Measurements from ENCODE around the gene JMJD7. TPM values are rescaled to one million over a fixed set of nuclear protein-coding genes. Genes with fewer than 3 reads are reported as not detected.

Gene JMJD7
- total RNA-seq, 4 donors from 2014 or later, result 0.59 to 27.2 (median 9.8) TPM

DNA sequence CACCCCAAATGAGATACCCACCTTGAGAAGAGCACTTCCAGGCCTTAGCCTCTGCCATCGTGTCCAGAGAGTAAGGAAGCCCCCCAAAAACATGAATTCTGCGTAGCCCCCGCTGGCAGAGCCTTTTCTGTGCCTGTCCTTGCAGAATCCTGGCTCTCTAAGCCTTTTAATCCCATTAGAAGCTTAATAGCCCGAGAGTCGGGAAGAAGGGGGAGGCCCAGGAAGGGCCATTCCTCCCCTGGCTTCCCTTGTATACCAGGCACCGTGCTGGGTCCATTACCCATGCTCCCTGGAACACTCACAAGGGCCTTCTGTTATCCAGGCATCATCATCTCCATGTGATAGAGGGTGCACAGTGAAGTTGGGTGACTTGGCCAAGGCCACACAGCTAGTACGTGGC, 58.8 kb downstream of the JMJD7 start:
- Histone ChIP-seq H3K4me3 (no peak overlapping the region), H3K36me3 (no peaks in the 10 kb centered on the region), H3K27ac (no peak overlapping the region), H3K9me3 (no peaks in the 10 kb centered on the region), H3K4me1 (peaks cover 0 to 9% of the 10 kb centered on the region in 2 donors), H3K27me3 (no peaks in the 10 kb centered on the region)
- TF ChIP-seq CTCF (IDR thresholded peaks at IDR 0.05), result no peak
- no peak for TF ChIP-seq POLR2A (IDR thresholded peaks at IDR 0.05)
- no peak for DNase-seq
- intact Hi-C loops (cut with DNase I; ENCODE audit: low total_unique reads), result no loop called here

GRCh38 chr15:41887161-41887560, 59.3 kb downstream of the JMJD7 start:
- Histone ChIP-seq H3K27ac (no peak overlapping the region), H3K27me3 (no peaks in the 10 kb centered on the region), H3K4me1 (peaks cover 0 to 5% of the 10 kb centered on the region in 2 donors), H3K36me3 (no peaks in the 10 kb centered on the region), H3K4me3 (no peak overlapping the region), H3K9me3 (no peaks in the 10 kb centered on the region)
- DNase-seq, result no peak
- TF ChIP-seq CTCF (IDR thresholded peaks at IDR 0.05) (no peak), POLR2A (IDR thresholded peaks at IDR 0.05) (no peak)
- intact Hi-C loops (cut with DNase I; ENCODE audit: low total_unique reads), result no loop called here

Small RNA genes within 50 kb of the gene (microRNA-seq; reads per million reads assigned to microRNA genes)
- not detected for gene MIR4310 (ENCODE audit: borderline microRNAs expressed, borderline replicate concordance)

Small RNA genes within 50 kb of the gene (small RNA-seq; reads per million reads assigned to genes)
- gene JMJD7-PLA2G4B, result not detected
- gene MIR4310, result not detected
- gene RNA5SP393, result not detected

Other genes with a start within 250 kb of the JMJD7 start
- gene MGA, start 167.7 kb upstream of the JMJD7 start, total RNA-seq, result 100 to 1,000 TPM in 2 of 4 donors, 10 to 100 TPM in 2; 54.8 to 156 (median 114) TPM
- 10 to 100 TPM in 3 of 4 donors, 1 to 10 TPM in 1; 5.9 to 56.2 (median 23.5) TPM for gene MAPKBP1, start 53.6 kb upstream of the JMJD7 start, total RNA-seq
- 10 to 100 TPM in 1 of 4 donors, 1 to 10 TPM in 3; 3.5 to 91.2 (median 7.1) TPM for gene PLA2G4B, start 10.8 kb downstream of the JMJD7 start, total RNA-seq
- under 1 TPM in 3 of 4 donors, not detected in 1; 0.51 to 0.76 (median 0.61) TPM for gene SPTBN5, start 66.0 kb downstream of the JMJD7 start, total RNA-seq
- 10 to 100 TPM; 12.8 to 45.2 (median 26.1) TPM for gene EHD4, start 144.5 kb downstream of the JMJD7 start, total RNA-seq
- gene PLA2G4E, start 192.9 kb downstream of the JMJD7 start, total RNA-seq, result not detected

Data from uterus (tissue), 4 donors.